Hepatocyte (in vitro differentiated cells): ENCODE data around the gene PSG3. TPM values are rescaled to one million over a fixed set of nuclear protein-coding genes. Genes with fewer than 3 reads are reported as not detected.
"Not testable (repeated sequence)": the region's sequence is repeated elsewhere in the genome, so short reads cannot be mapped to it uniquely, and the experiment has no call there.

Experiments used
- DNase-seq: peaks from one replicate; pipeline ENCODE4 v3.0.0-alpha.2; 2016; ENCODE audit warnings: low spot score
- H2AFZ ChIP-seq: fragments of 200-600 bp; sonication (generic); 2 replicates; pipeline ENCODE4 v1.6.0; 2016; ENCODE audit warnings: antibody characterized with exemption, mild to moderate bottlenecking
- H3K27ac ChIP-seq: fragments of 200-600 bp; sonication (generic); 2 replicates; pipeline ENCODE4 v1.5.1; 2016; ENCODE audit warnings: mild to moderate bottlenecking
- H3K27me3 ChIP-seq: fragments of 200-600 bp; sonication (generic); 2 replicates; pipeline ENCODE4 v1.6.1; 2016
- H3K36me3 ChIP-seq: fragments of 200-600 bp; sonication (generic); replicated peaks from 2 replicates; pipeline ENCODE4 v1.5.1; 2016; ENCODE audit warnings: low read depth; ENCODE audit not compliant: insufficient read depth
- H3K4me1 ChIP-seq: fragments of 200-600 bp; sonication (generic); 2 replicates; pipeline ENCODE4 v1.5.1; 2016; ENCODE audit warnings: mild to moderate bottlenecking, moderate library complexity; ENCODE audit not compliant: insufficient read depth
- H3K4me2 ChIP-seq: fragments of 200-600 bp; sonication (generic); 2 replicates; pipeline ENCODE4 v1.6.0; 2016
- H3K4me3 ChIP-seq: fragments of 200-600 bp; sonication (generic); 2 replicates; pipeline ENCODE4 v1.5.1; 2016; ENCODE audit warnings: mild to moderate bottlenecking
- H3K79me2 ChIP-seq: fragments of 200-600 bp; sonication (generic); 2 replicates; pipeline ENCODE4 v1.6.0; 2017; ENCODE audit warnings: mild to moderate bottlenecking
- H3K9me2 ChIP-seq: fragments of 200-600 bp; sonication (generic); replicated peaks from 2 replicates; pipeline ENCODE4 v1.6.0; 2017; ENCODE audit warnings: mild to moderate bottlenecking; ENCODE audit not compliant: insufficient read depth
- H3K9me3 ChIP-seq: fragments of 200-600 bp; sonication (generic); 2 replicates; pipeline ENCODE4 v1.5.1; 2016; ENCODE audit warnings: low read depth, mild to moderate bottlenecking
- H4K20me1 ChIP-seq: fragments of 200-600 bp; sonication (generic); 2 replicates; pipeline ENCODE4 v1.6.0; 2016; ENCODE audit warnings: mild to moderate bottlenecking; ENCODE audit not compliant: insufficient read depth, poor library complexity, severe bottlenecking
- CTCF ChIP-seq: fragments of 200-600 bp; sonication (generic); IDR thresholded peaks from 2 replicates; pipeline ENCODE4 v1.5.1; 2016; ENCODE audit warnings: antibody characterized with exemption, mild to moderate bottlenecking; ENCODE audit not compliant: poor library complexity
- EZH2 ChIP-seq: fragments of 200-600 bp; sonication (generic); IDR thresholded peaks from 2 replicates; pipeline ENCODE4 v1.6.1; 2016; ENCODE audit warnings: antibody characterized with exemption, mild to moderate bottlenecking, borderline replicate concordance
- WGBS: methylation state at CpG from one replicate; pipeline ENCODE4 v1.1.6; 2016; ENCODE audit warnings: low lambda C conversion rate; ENCODE audit errors: missing lambda C conversion rate; 5-methylcytosine and 5-hydroxymethylcytosine counted together
- polyA plus RNA-seq: library from polyadenylated mRNA; unstranded; fragments of >200 nt; fragmentation: Nextera tagmentation; extraction: Ambion mirVana; gene quantifications from 2 replicates; pipeline ENCODE4 v1.2.1, GENCODE V29; 2016
- total RNA-seq: library from RNA; depleted of rRNA; stranded (reverse); fragments of >200 nt; gene quantifications from 2 replicates; pipeline ENCODE4 v1.2.3, GENCODE V29; 2014

PSG3 gene
- total and polyA plus RNA-seq, 2 experiments from 2014 or later: not detected

- Histone ChIP-seq H3K36me3 (no peaks in the 10 kb centered on the region), H3K9me2 (no peaks in the 10 kb centered on the region), H4K20me1 (no peaks in the 10 kb centered on the region), H3K4me3 (no peak overlapping the region), H3K4me2 (no peak overlapping the region), H2AFZ (no peak overlapping the region), H3K9me3 (peaks cover 5% of the 10 kb centered on the region), H3K79me2 (no peaks in the 10 kb centered on the region), H3K27me3 (no peaks in the 10 kb centered on the region), H3K27ac (no peak overlapping the region), H3K4me1 (no peaks in the 10 kb centered on the region)
- peak; percentile 16 for TF ChIP-seq CTCF
- no peak for TF ChIP-seq EZH2
- WGBS: 68% methylated on average over 2 of the region's 2 CpGs
- DNase-seq: no peak
These were observed 56.3 kb downstream of the PSG3 start for GRCh38 chr19:42683917-42684513.

GRCh38 chr19:42676326-42676725, 64.0 kb downstream of the PSG3 start:
- DNase-seq: not testable (repeated sequence)

GRCh38 chr19:42674549-42674948, 65.7 kb downstream of the PSG3 start:
- not testable (repeated sequence) for H3K36me3 ChIP-seq, DNase-seq, H3K27me3 ChIP-seq, H3K9me2 ChIP-seq, H3K4me3 ChIP-seq, H3K9me3 ChIP-seq, H3K27ac ChIP-seq, H3K4me2 ChIP-seq, H2AFZ ChIP-seq, H4K20me1 ChIP-seq, H3K4me1 ChIP-seq, H3K79me2 ChIP-seq
- WGBS: 59% methylated on average over 1 of the region's 1 CpG

More at GRCh38 chr19:42676326-42676725, 64.0 kb downstream of the PSG3 start:
- not testable (repeated sequence) for H3K4me3 ChIP-seq, H3K4me1 ChIP-seq, H4K20me1 ChIP-seq, H3K27me3 ChIP-seq, H3K79me2 ChIP-seq, H2AFZ ChIP-seq, H3K27ac ChIP-seq, H3K9me3 ChIP-seq, H3K36me3 ChIP-seq, H3K9me2 ChIP-seq, H3K4me2 ChIP-seq
- 85% methylated on average over 7 of the region's 27 CpGs for WGBS

Other genes with a start within 250 kb of the PSG3 start
- 7.1 and 10.0 TPM in 2 replicates for gene CEACAM1, start 212.0 kb downstream of the PSG3 start, total RNA-seq
- 20.8 and 21.1 TPM in 2 replicates for gene CEACAM1, start 212.0 kb downstream of the PSG3 start, polyA plus RNA-seq
- gene CEACAM8, start 145.6 kb downstream of the PSG3 start, total RNA-seq: 0.08 TPM in 1 of 2 replicates, not detected in the other
- gene CEACAM8, start 145.6 kb downstream of the PSG3 start, polyA plus RNA-seq: not detected in 2 replicates
- gene PSG8, start 25.2 kb upstream of the PSG3 start, total RNA-seq: not detected in 2 replicates
- gene PSG8, start 25.2 kb upstream of the PSG3 start, polyA plus RNA-seq: not detected in 2 replicates
- 0.07 TPM in 1 of 2 replicates, not detected in the other for gene PSG1, start 139.2 kb upstream of the PSG3 start, total RNA-seq
- not detected in 2 replicates for gene PSG1, start 139.2 kb upstream of the PSG3 start, polyA plus RNA-seq
- gene PSG6, start 177.4 kb upstream of the PSG3 start, total RNA-seq: not detected in 2 replicates
- not detected in 2 replicates for gene PSG6, start 177.4 kb upstream of the PSG3 start, polyA plus RNA-seq
- gene PSG7, start 196.7 kb upstream of the PSG3 start, total RNA-seq: not detected in 2 replicates
- not detected in 2 replicates for gene PSG7, start 196.7 kb upstream of the PSG3 start, polyA plus RNA-seq